Inflammatory macrophage treated with lipopolysaccharide for 1 hour (primary cell): ENCODE data around the gene REPS2.
"Not testable (repeated sequence)": the region's sequence is repeated elsewhere in the genome, so short reads cannot be mapped to it uniquely, and the experiment has no call there.

ENCODE experiments used
- DNase-seq, 2 donors: peaks; one replicate each; pipeline ENCODE4 v3.0.0-alpha.2; 2020 to 2022

Gene REPS2

GRCh38 chrX:16946361-16946964 is at the start of gene REPS2:
TSS of gene REPS2 (plus strand) at chrX:16946658. CDS start at chrX:16946862, 204 bp downstream.
- peak; percentile 50 to 60 for DNase-seq

- no peak for DNase-seq
Measured at GRCh38 chrX:16897445-16897844, 49.0 kb upstream of the REPS2 start.

GRCh38 chrX:16903274-16904022 is 43.0 kb upstream of the REPS2 start:
- DNase-seq, result peak in 1 of 2 donors; percentile 11

GRCh38 chrX:16910376-16910775 is 36.1 kb upstream of the REPS2 start:
- DNase-seq, result peak; percentile 13 to 31

GRCh38 chrX:16914058-16914457 is 32.4 kb upstream of the REPS2 start:
- peak; percentile 62 to 73 for DNase-seq

- DNase-seq, result no peak
Measured at GRCh38 chrX:16916561-16916960, 29.9 kb upstream of the REPS2 start.

- DNase-seq, result no peak
Measured at GRCh38 chrX:16917120-16917519, 29.3 kb upstream of the REPS2 start.

GRCh38 chrX:16918979-16919378 is 27.5 kb upstream of the REPS2 start:
- no peak for DNase-seq

GRCh38 chrX:16920075-16920474 is 26.4 kb upstream of the REPS2 start:
- DNase-seq, result no peak

- no peak for DNase-seq
Measured at GRCh38 chrX:16923157-16923556, 23.3 kb upstream of the REPS2 start.

- DNase-seq, result no peak
Measured at GRCh38 chrX:16924631-16925480, 21.6 kb upstream of the REPS2 start.

GRCh38 chrX:16930392-16930791 is 16.1 kb upstream of the REPS2 start:
- DNase-seq, result no peak

GRCh38 chrX:16931371-16931770 is 15.1 kb upstream of the REPS2 start:
- DNase-seq, result no peak

GRCh38 chrX:16931855-16932575 is 14.4 kb upstream of the REPS2 start:
- no peak for DNase-seq

- DNase-seq, result no peak
Measured at GRCh38 chrX:16934185-16934584, 12.3 kb upstream of the REPS2 start.

- DNase-seq, result peak in 1 of 2 donors; percentile 4
Measured at GRCh38 chrX:16946971-16947562, 609 bp downstream of the REPS2 start.

GRCh38 chrX:16950423-16950822 is 4.0 kb downstream of the REPS2 start:
- no peak for DNase-seq

GRCh38 chrX:16953606-16954211 is 7.3 kb downstream of the REPS2 start:
- DNase-seq, result no peak

- DNase-seq, result no peak
Measured at GRCh38 chrX:16957751-16958150, 11.3 kb downstream of the REPS2 start.

- DNase-seq, result no peak
Measured at GRCh38 chrX:16958356-16958755, 11.9 kb downstream of the REPS2 start.

- not testable (repeated sequence) for DNase-seq
Measured at GRCh38 chrX:16962661-16963060, 16.2 kb downstream of the REPS2 start.

GRCh38 chrX:16963216-16963615 is 16.8 kb downstream of the REPS2 start:
- no peak for DNase-seq
